ENCODE measurements around the gene UBQLN3.

UBQLN3 gene

GRCh38 chr11:5504403-5504921 lies 5.3 kb downstream of the UBQLN3 start:
- no peak for DNase-seq

- DNase-seq, result no peak
Measured at GRCh38 chr11:5500393-5500801, 9.4 kb downstream of the UBQLN3 start.

- no peak for DNase-seq
Measured at GRCh38 chr11:5499671-5500070, 10.1 kb downstream of the UBQLN3 start.

GRCh38 chr11:5489576-5490357 lies 20.0 kb downstream of the UBQLN3 start:
- DNase-seq, result no peak

- no peak for DNase-seq
Measured at GRCh38 chr11:5488798-5489399, 20.9 kb downstream of the UBQLN3 start.

GRCh38 chr11:5488385-5488784 lies 21.4 kb downstream of the UBQLN3 start, which contains the start of gene OR52D1:
TSS of gene OR52D1 (plus strand) at chr11:5488685. CDS start at chr11:5488707, 22 bp downstream.
- DNase-seq, result no peak

GRCh38 chr11:5486421-5486820 lies 23.3 kb downstream of the UBQLN3 start:
- no peak for DNase-seq

GRCh38 chr11:5486003-5486402 lies 23.8 kb downstream of the UBQLN3 start:
- no peak for DNase-seq

- DNase-seq, result peak; percentile 17 to 43
Measured at GRCh38 chr11:5476186-5476819, 33.5 kb downstream of the UBQLN3 start.

- no peak for DNase-seq
Measured at GRCh38 chr11:5473921-5474320, 35.8 kb downstream of the UBQLN3 start.

- no peak for DNase-seq
Measured at GRCh38 chr11:5467527-5467926, 42.2 kb downstream of the UBQLN3 start.

GRCh38 chr11:5460983-5461621 lies 48.7 kb downstream of the UBQLN3 start:
- DNase-seq, result no peak
